K562 (cell line): ENCODE data around the gene SPDYA.

ENCODE experiments used
- DDX20 ChIP-seq: fragments of 450-650 bp; IDR thresholded peaks from 2 replicates; pipeline ENCODE4 v1.6.1; 2016; ENCODE audit warnings: missing genetic modification characterization, low read depth, mild to moderate bottlenecking, missing compliant biosample characterization, moderate library complexity
- GATA2 ChIP-seq: sonication (generic); formaldehyde crosslinking; IDR thresholded peaks from 2 replicates; pipeline ENCODE4 v1.4.0; 2020; ENCODE audit warnings: mild to moderate bottlenecking, missing genetic modification reagents
- HMBOX1 ChIP-seq: sonication (generic); IDR thresholded peaks from 2 replicates; pipeline ENCODE4 v1.6.1; 2016
- JUN ChIP-seq, 2 experiments: sonication (generic) in 1 of 2; formaldehyde crosslinking in 1 of 2; IDR thresholded peaks; 2 replicates each; pipeline versions ENCODE4 v1.6.1 to v1.8.0; 2012 to 2022; ENCODE audit warnings: borderline replicate concordance in 2 of 2, mild to moderate bottlenecking in 2 of 2, improper control_type of control experiment in 1 of 2, low read depth in 1 of 2, low read length in 1 of 2, missing genetic modification reagents in 1 of 2
- MED1 ChIP-seq: sonication (generic); formaldehyde crosslinking; IDR thresholded peaks from 2 replicates; pipeline ENCODE4 v1.8.1; 2023; ENCODE audit warnings: missing genetic modification reagents, borderline replicate concordance
- PATZ1 ChIP-seq: fragments of 250-450 bp; sonication (Bioruptor Pico); IDR thresholded peaks from 2 replicates; pipeline ENCODE4 v1.5.0; 2020; ENCODE audit warnings: mild to moderate bottlenecking, borderline replicate concordance
- SETDB1 ChIP-seq: IDR thresholded peaks from one replicate; pipeline ENCODE4 v1.6.1; 2012; ENCODE audit warnings: low read length, control low read depth, inconsistent platforms
- SP1 ChIP-seq: sonication (generic); formaldehyde crosslinking; IDR thresholded peaks from 2 replicates; pipeline ENCODE4 v1.8.1; 2022; ENCODE audit warnings: mild to moderate bottlenecking, missing genetic modification reagents
- ZBTB8A ChIP-seq: fragments of 450-650 bp; IDR thresholded peaks from 2 replicates; pipeline ENCODE4 v1.6.1; 2018; ENCODE audit warnings: mild to moderate bottlenecking, moderate library complexity; ENCODE audit not compliant: partially characterized antibody
- ZNF133 ChIP-seq: fragments of 250-450 bp; sonication (Bioruptor Pico); IDR thresholded peaks from 2 replicates; pipeline ENCODE4 v1.4.0; 2020; ENCODE audit warnings: mild to moderate bottlenecking
- ZNF232 ChIP-seq: sonication (generic); formaldehyde crosslinking; IDR thresholded peaks from 2 replicates; pipeline ENCODE4 v1.8.0; 2022; ENCODE audit warnings: mild to moderate bottlenecking, missing genetic modification reagents
- TF ChIP-seq, protein P1 (sequence below), 3 experiments: IDR thresholded peaks in 2 of 3; conservative IDR thresholded peaks in 1 of 3; 2 replicates each; pipeline ENCODE4 v1.5.1; 2011 to 2012; ENCODE audit warnings: low read length in 3 of 3, mild to moderate bottlenecking in 3 of 3, control low read depth in 2 of 3, improper control_type of control experiment in 1 of 3, inconsistent platforms in 1 of 3, low read depth in 1 of 3, mixed read lengths in 1 of 3, moderate library complexity in 1 of 3; ENCODE audit not compliant: insufficient read depth in 2 of 3

- no peak for TF ChIP-seq ZNF232 (CRISPR knock-in tag)
- TF ChIP-seq SETDB1, result no peak
- no peak for TF ChIP-seq ZNF133
- TF ChIP-seq GATA2 (CRISPR knock-in tag), result no peak
- no peak for TF ChIP-seq ZBTB8A
- no peak for TF ChIP-seq HMBOX1
- no peak for TF ChIP-seq MED1
- TF ChIP-seq SP1, result no peak
- TF ChIP-seq JUN (IDR thresholded peaks at IDR 0.05; ENCODE audit: borderline replicate concordance, low read depth, low read length), result no peak
- TF ChIP-seq JUN (CRISPR knock-in tag; IDR thresholded peaks at IDR 0.05; ENCODE audit: borderline replicate concordance), result no peak
- TF ChIP-seq DDX20 (tag), result no peak
- TF ChIP-seq PATZ1 (CRISPR knock-in tag), result no peak
- TF ChIP-seq, protein P1, sequence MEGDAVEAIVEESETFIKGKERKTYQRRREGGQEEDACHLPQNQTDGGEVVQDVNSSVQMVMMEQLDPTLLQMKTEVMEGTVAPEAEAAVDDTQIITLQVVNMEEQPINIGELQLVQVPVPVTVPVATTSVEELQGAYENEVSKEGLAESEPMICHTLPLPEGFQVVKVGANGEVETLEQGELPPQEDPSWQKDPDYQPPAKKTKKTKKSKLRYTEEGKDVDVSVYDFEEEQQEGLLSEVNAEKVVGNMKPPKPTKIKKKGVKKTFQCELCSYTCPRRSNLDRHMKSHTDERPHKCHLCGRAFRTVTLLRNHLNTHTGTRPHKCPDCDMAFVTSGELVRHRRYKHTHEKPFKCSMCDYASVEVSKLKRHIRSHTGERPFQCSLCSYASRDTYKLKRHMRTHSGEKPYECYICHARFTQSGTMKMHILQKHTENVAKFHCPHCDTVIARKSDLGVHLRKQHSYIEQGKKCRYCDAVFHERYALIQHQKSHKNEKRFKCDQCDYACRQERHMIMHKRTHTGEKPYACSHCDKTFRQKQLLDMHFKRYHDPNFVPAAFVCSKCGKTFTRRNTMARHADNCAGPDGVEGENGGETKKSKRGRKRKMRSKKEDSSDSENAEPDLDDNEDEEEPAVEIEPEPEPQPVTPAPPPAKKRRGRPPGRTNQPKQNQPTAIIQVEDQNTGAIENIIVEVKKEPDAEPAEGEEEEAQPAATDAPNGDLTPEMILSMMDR (IDR thresholded peaks at IDR 0.05 in 2 of 3, conservative IDR thresholded peaks at IDR 0.05 in 1 of 3; ENCODE audit: insufficient read depth in 2 of 3, low read depth in 1 of 3, low read length in 3 of 3), result no peak
Measured at GRCh38 chr2:28767337-28767736, 43.3 kb upstream of the SPDYA start.
